WI38 (cell line): ENCODE measurements around the gene BABAM2.

Source experiments
- H3K4me3 ChIP-seq: 2 replicates; pipeline ENCODE4 v1.5.1; 2011; ENCODE audit warnings: low read depth, mild to moderate bottlenecking, control low read depth, low read length
- TF ChIP-seq, protein P1 (sequence below): IDR thresholded peaks from 2 replicates; pipeline ENCODE4 v1.5.1; 2012; ENCODE audit warnings: low read depth, mild to moderate bottlenecking, control low read depth, low read length

The BABAM2 gene

DNA sequence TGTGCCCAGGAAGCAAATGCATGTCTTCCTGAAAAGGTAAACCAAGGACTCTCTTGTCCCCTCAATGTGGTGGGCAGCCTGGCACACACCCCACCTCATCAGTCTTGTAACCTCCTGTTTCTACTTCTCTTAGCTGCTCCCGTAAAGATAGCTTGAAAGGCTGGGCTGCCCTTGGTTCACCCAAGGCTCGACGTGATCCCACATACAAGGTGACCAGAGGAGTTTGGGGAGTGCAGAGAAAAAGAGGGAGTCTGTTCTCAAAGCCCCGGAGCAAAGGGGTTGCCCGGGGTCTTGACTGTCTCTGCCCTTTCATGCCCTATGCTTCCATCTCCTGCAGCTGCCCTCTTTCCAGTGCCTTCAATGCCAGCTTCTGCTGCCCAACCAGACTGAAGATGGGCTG, 483.8 kb downstream of the BABAM2 start:
- H3K4me3 ChIP-seq = no peak overlapping the region
- TF ChIP-seq, protein P1, sequence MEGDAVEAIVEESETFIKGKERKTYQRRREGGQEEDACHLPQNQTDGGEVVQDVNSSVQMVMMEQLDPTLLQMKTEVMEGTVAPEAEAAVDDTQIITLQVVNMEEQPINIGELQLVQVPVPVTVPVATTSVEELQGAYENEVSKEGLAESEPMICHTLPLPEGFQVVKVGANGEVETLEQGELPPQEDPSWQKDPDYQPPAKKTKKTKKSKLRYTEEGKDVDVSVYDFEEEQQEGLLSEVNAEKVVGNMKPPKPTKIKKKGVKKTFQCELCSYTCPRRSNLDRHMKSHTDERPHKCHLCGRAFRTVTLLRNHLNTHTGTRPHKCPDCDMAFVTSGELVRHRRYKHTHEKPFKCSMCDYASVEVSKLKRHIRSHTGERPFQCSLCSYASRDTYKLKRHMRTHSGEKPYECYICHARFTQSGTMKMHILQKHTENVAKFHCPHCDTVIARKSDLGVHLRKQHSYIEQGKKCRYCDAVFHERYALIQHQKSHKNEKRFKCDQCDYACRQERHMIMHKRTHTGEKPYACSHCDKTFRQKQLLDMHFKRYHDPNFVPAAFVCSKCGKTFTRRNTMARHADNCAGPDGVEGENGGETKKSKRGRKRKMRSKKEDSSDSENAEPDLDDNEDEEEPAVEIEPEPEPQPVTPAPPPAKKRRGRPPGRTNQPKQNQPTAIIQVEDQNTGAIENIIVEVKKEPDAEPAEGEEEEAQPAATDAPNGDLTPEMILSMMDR = no peak

DNA sequence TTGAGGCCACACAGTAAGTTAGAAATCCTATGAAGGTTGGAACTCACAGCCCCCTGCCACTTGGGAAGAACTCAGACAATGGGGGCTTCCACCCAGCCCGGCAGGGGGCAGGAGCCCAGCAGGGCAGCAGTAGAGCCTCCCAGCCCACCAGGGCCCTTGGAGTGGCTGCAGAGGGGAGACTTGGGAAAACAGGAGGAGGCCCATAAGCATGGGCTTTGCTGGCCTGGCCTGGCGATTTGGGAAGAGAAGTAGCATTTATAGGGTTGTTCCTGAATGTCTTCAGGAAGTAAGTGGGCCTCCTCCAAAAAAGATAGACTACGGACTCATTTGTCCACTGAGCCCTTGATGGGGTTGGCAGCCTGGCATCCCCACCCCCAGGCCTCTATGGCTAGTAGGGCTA, 484.7 kb downstream of the BABAM2 start:
- TF ChIP-seq, protein P1 = no peak
- H3K4me3 ChIP-seq = no peak overlapping the region

GRCh38 chr2:28375742-28376631, 485.5 kb downstream of the BABAM2 start:
- TF ChIP-seq, protein P1 = no peak
- H3K4me3 ChIP-seq = no peak overlapping the region

- H3K4me3 ChIP-seq = no peak overlapping the region
- TF ChIP-seq, protein P1 = no peak
Observed at GRCh38 chr2:28377195-28377816, 486.8 kb downstream of the BABAM2 start.

- H3K4me3 ChIP-seq = no peak overlapping the region
- TF ChIP-seq, protein P1 = no peak
Observed at GRCh38 chr2:28377984-28378678, 487.6 kb downstream of the BABAM2 start.

GRCh38 chr2:28378679-28379584, 488.4 kb downstream of the BABAM2 start:
- no peak overlapping the region for H3K4me3 ChIP-seq
- TF ChIP-seq, protein P1 = no peak
